SK-N-SH treated with all-trans-retinoic acid at 6 μM for 48 hours (cell line): Measurements from ENCODE around the gene PLCH2.
A peak's percentile ranks its signal among the peaks of the same experiment; 100 is the strongest.

Experiments used
- ATAC-seq: fragments of 200-7000 bp; cut with Tn5 transposase; 3 replicates; pipeline ENCODE4 v1.9.1; 2020; ENCODE audit warnings: mild to moderate bottlenecking, moderate library complexity
- ARNTL ChIP-seq: fragments of 450-650 bp; formaldehyde crosslinking; IDR thresholded peaks from 2 replicates; pipeline ENCODE4 v1.5.0; 2020; ENCODE audit warnings: low read depth, mild to moderate bottlenecking, moderate library complexity, borderline replicate concordance
- BACH2 ChIP-seq: fragments of 250-450 bp; sonication (Bioruptor Pico); IDR thresholded peaks from 2 replicates; pipeline ENCODE4 v1.9.0; 2021; ENCODE audit warnings: mild to moderate bottlenecking, borderline replicate concordance
- CREB5 ChIP-seq: fragments of 250-450 bp; sonication (Bioruptor Pico); IDR thresholded peaks from 2 replicates; pipeline ENCODE4 v1.5.1; 2020; ENCODE audit warnings: low read depth, mild to moderate bottlenecking, moderate library complexity
- CSDC2 ChIP-seq: fragments of 250-450 bp; sonication (Bioruptor Pico); IDR thresholded peaks from 2 replicates; pipeline ENCODE4 v1.5.0; 2020; ENCODE audit warnings: mild to moderate bottlenecking, moderate library complexity
- CSRNP3 ChIP-seq: fragments of 250-450 bp; sonication (Bioruptor Pico); IDR thresholded peaks from 2 replicates; pipeline ENCODE4 v1.5.1; 2021; ENCODE audit warnings: mild to moderate bottlenecking, moderate library complexity
- ESRRG ChIP-seq: fragments of 250-450 bp; sonication (Bioruptor Pico); IDR thresholded peaks from 2 replicates; pipeline ENCODE4 v1.6.1; 2021; ENCODE audit warnings: mild to moderate bottlenecking
- GLIS3 ChIP-seq: fragments of 250-450 bp; sonication (Bioruptor Pico); IDR thresholded peaks from 2 replicates; pipeline ENCODE4 v1.5.0; 2020; ENCODE audit warnings: mild to moderate bottlenecking, moderate library complexity
- ISL1 ChIP-seq: fragments of 250-450 bp; sonication (Bioruptor Pico); IDR thresholded peaks from 2 replicates; pipeline ENCODE4 v2.1.2; 2022; ENCODE audit warnings: mild to moderate bottlenecking, moderate library complexity
- OSR1 ChIP-seq: fragments of 250-450 bp; sonication (Bioruptor Pico); IDR thresholded peaks from 2 replicates; pipeline ENCODE4 v1.8.0; 2022; ENCODE audit warnings: moderate library complexity, mild to moderate bottlenecking, inconsistent platforms
- PATZ1 ChIP-seq: fragments of 250-450 bp; sonication (Bioruptor Pico); IDR thresholded peaks from 2 replicates; pipeline ENCODE4 v1.8.0; 2020; ENCODE audit warnings: mild to moderate bottlenecking, moderate library complexity, borderline replicate concordance
- POU6F1 ChIP-seq: fragments of 250-450 bp; sonication (Bioruptor Pico); IDR thresholded peaks from 2 replicates; pipeline ENCODE4 v1.8.0; 2021; ENCODE audit warnings: low read depth, mild to moderate bottlenecking, moderate library complexity, borderline replicate concordance
- PPARA ChIP-seq: fragments of 250-450 bp; sonication (Bioruptor Pico); IDR thresholded peaks from 2 replicates; pipeline ENCODE4 v1.5.0; 2020; ENCODE audit warnings: mild to moderate bottlenecking, borderline replicate concordance
- RARB ChIP-seq: fragments of 250-450 bp; sonication (Bioruptor Pico); IDR thresholded peaks from 2 replicates; pipeline ENCODE4 v1.8.0; 2021; ENCODE audit warnings: mild to moderate bottlenecking, moderate library complexity
- SNAI2 ChIP-seq: fragments of 250-450 bp; sonication (Bioruptor Pico); IDR thresholded peaks from 2 replicates; pipeline ENCODE4 v1.5.0; 2020; ENCODE audit warnings: mild to moderate bottlenecking, moderate library complexity
- TCF4 ChIP-seq: fragments of 250-450 bp; sonication (Bioruptor Pico); IDR thresholded peaks from 2 replicates; pipeline ENCODE4 v1.8.0; 2021; ENCODE audit warnings: mild to moderate bottlenecking, moderate library complexity, borderline replicate concordance
- TOX ChIP-seq: fragments of 250-450 bp; sonication (Bioruptor Pico); IDR thresholded peaks from 2 replicates; pipeline ENCODE4 v1.8.0; 2021; ENCODE audit warnings: mild to moderate bottlenecking, moderate library complexity, borderline replicate concordance
- TSHZ2 ChIP-seq: fragments of 250-450 bp; sonication (Bioruptor Pico); IDR thresholded peaks from 2 replicates; pipeline ENCODE4 v1.5.0; 2020; ENCODE audit warnings: mild to moderate bottlenecking, moderate library complexity
- ZC3H10 ChIP-seq: fragments of 250-450 bp; sonication (Bioruptor Pico); IDR thresholded peaks from 2 replicates; pipeline ENCODE4 v1.5.1; 2021; ENCODE audit warnings: mild to moderate bottlenecking, moderate library complexity
- ZFP3 ChIP-seq: fragments of 250-450 bp; sonication (Bioruptor Pico); IDR thresholded peaks from 2 replicates; pipeline ENCODE4 v1.5.0; 2020; ENCODE audit warnings: mild to moderate bottlenecking, moderate library complexity
- ZFP30 ChIP-seq: fragments of 450-650 bp; formaldehyde crosslinking; IDR thresholded peaks from 2 replicates; pipeline ENCODE4 v1.5.0; 2022; ENCODE audit warnings: mild to moderate bottlenecking, moderate library complexity
- ZNF565 ChIP-seq: fragments of 450-650 bp; formaldehyde crosslinking; conservative IDR thresholded peaks from 2 replicates; pipeline ENCODE4 v1.5.0; 2020; ENCODE audit warnings: low read depth, mild to moderate bottlenecking, moderate library complexity
- ZNF70 ChIP-seq: fragments of 450-650 bp; formaldehyde crosslinking; IDR thresholded peaks from 2 replicates; pipeline ENCODE4 v1.5.0; 2020; ENCODE audit warnings: mild to moderate bottlenecking, moderate library complexity
- ZNF8 ChIP-seq: fragments of 450-650 bp; formaldehyde crosslinking; IDR thresholded peaks from 2 replicates; pipeline ENCODE4 v1.5.0; 2020; ENCODE audit warnings: mild to moderate bottlenecking, moderate library complexity

The PLCH2 gene

GRCh38 chr1:2480986-2481364, 4.9 kb downstream of the PLCH2 start:
- TF ChIP-seq ZFP3 (no peak), SNAI2 (no peak), TOX (CRISPR knock-in tag) (no peak), ZNF70 (no peak), GLIS3 (CRISPR knock-in tag) (no peak), POU6F1 (no peak), ZNF8 (CRISPR knock-in tag) (no peak), ZNF565 (CRISPR knock-in tag) (no peak), RARB (CRISPR knock-in tag) (no peak), TCF4 (CRISPR knock-in tag) (no peak), CSDC2 (no peak), ARNTL (CRISPR knock-in tag) (no peak)
- peak; percentile 48 for ATAC-seq

GRCh38 chr1:2481885-2482284, 5.8 kb downstream of the PLCH2 start:
- ATAC-seq, result peak; percentile 17

GRCh38 chr1:2482588-2482987, 6.5 kb downstream of the PLCH2 start:
- TF ChIP-seq GLIS3 (CRISPR knock-in tag), result no peak
- no peak for TF ChIP-seq ZNF8 (CRISPR knock-in tag)
- no peak for TF ChIP-seq PPARA (CRISPR knock-in tag)
- no peak for TF ChIP-seq TCF4 (CRISPR knock-in tag)
- no peak for TF ChIP-seq ISL1 (CRISPR knock-in tag)
- TF ChIP-seq CSDC2, result no peak
- no peak for TF ChIP-seq SNAI2
- no peak for TF ChIP-seq TSHZ2 (CRISPR knock-in tag)
- no peak for TF ChIP-seq ZC3H10 (CRISPR knock-in tag)
- no peak for TF ChIP-seq CREB5 (CRISPR knock-in tag)
- TF ChIP-seq ESRRG (CRISPR knock-in tag), result no peak
- TF ChIP-seq ZFP30 (CRISPR knock-in tag), result no peak
- TF ChIP-seq OSR1 (CRISPR knock-in tag), result no peak
- peak; percentile 7; the same call in 1 of the 3 replicates for ATAC-seq

More at GRCh38 chr1:2481885-2482284, 5.8 kb downstream of the PLCH2 start:
- no peak for TF ChIP-seq ZFP30 (CRISPR knock-in tag)
- TF ChIP-seq BACH2 (CRISPR knock-in tag), result no peak
- no peak for TF ChIP-seq ESRRG (CRISPR knock-in tag)
- TF ChIP-seq GLIS3 (CRISPR knock-in tag), result no peak
- no peak for TF ChIP-seq ZNF8 (CRISPR knock-in tag)
- no peak for TF ChIP-seq ZNF70
- TF ChIP-seq ISL1 (CRISPR knock-in tag), result no peak
- no peak for TF ChIP-seq ZFP3
- TF ChIP-seq, all 23 proteins: peak for 0

- no peak for TF ChIP-seq CSRNP3 (CRISPR knock-in tag)
- TF ChIP-seq PATZ1 (CRISPR knock-in tag), result no peak
- TF ChIP-seq POU6F1, result no peak
- TF ChIP-seq ZFP30 (CRISPR knock-in tag), result no peak
- no peak for TF ChIP-seq RARB (CRISPR knock-in tag)
- no peak for TF ChIP-seq ARNTL (CRISPR knock-in tag)
- no peak for TF ChIP-seq ZFP3
- TF ChIP-seq TOX (CRISPR knock-in tag), result no peak
- no peak for TF ChIP-seq ISL1 (CRISPR knock-in tag)
- TF ChIP-seq CSDC2, result no peak
- no peak for TF ChIP-seq SNAI2
- no peak for TF ChIP-seq TCF4 (CRISPR knock-in tag)
- no peak for TF ChIP-seq ZNF565 (CRISPR knock-in tag)
- ATAC-seq, result no peak
These were observed 6.9 kb downstream of the PLCH2 start for GRCh38 chr1:2483026-2483425.
